Activated B cell treated with CpG ODN at 0.5 μM for 24 hours (primary cell): ENCODE results near the gene COA1. TPM values are rescaled to one million over a fixed set of nuclear protein-coding genes. Genes with fewer than 3 reads are reported as not detected.
A peak's percentile ranks its signal among the peaks of the same experiment; 100 is the strongest.
"Not testable (repeated sequence)": the region's sequence is repeated elsewhere in the genome, so short reads cannot be mapped to it uniquely, and the experiment has no call there.

Experiments
- ATAC-seq: fragments of 200-7000 bp; cut with Tn5 transposase; one replicate; pipeline ENCODE4 v1.10.0; 2021; ENCODE audit warnings: low read depth, mild to moderate bottlenecking, moderate library complexity
- CTCF ChIA-PET: fragments of 350-600 bp; sonication (Branson Sonifier 250); formaldehyde crosslinking; loops from one replicate; lab custom pipeline; 2021; ENCODE audit warnings: antibody characterized with exemption; lab: Charles Lee
- POLR2A ChIA-PET: fragments of 350-600 bp; sonication (Branson Sonifier 250); formaldehyde crosslinking; loops from one replicate; lab custom pipeline; 2021; ENCODE audit warnings: antibody characterized with exemption; lab: Charles Lee
- DNase-seq: peaks from one replicate; pipeline ENCODE4 v3.0.0; 2022
- H3K27ac Mint-ChIP-seq: one replicate; pipeline ENCODE4 v1.8.0; 2020; ENCODE audit warnings: mixed read lengths
- H3K27me3 Mint-ChIP-seq: one replicate; pipeline ENCODE4 v1.8.0; 2021; ENCODE audit warnings: mixed read lengths
- H3K36me3 Mint-ChIP-seq: one replicate; pipeline ENCODE4 v1.8.0; 2021; ENCODE audit warnings: low read depth, mixed read lengths
- H3K4me1 Mint-ChIP-seq: one replicate; pipeline ENCODE4 v1.8.0; 2021; ENCODE audit warnings: mixed read lengths
- H3K4me3 Mint-ChIP-seq: one replicate; pipeline ENCODE4 v1.8.0; 2020; ENCODE audit warnings: mild to moderate bottlenecking, mixed read lengths
- H3K9me3 Mint-ChIP-seq: one replicate; pipeline ENCODE4 v1.8.0; 2020; ENCODE audit warnings: mixed read lengths
- CTCF ChIP-seq: fragments of 200-600 bp; IDR thresholded peaks from one replicate; pipeline ENCODE4 v1.8.0; 2022; ENCODE audit warnings: antibody characterized with exemption, mild to moderate bottlenecking
- intact Hi-C: fragments of 100-400 bp; cut with micrococcal nuclease; formaldehyde crosslinking; loops from one replicate; pipeline ENCODE4 v1.15.1; 2024
- total RNA-seq: library from RNA; stranded (reverse); gene quantifications from 2 replicates; pipeline ENCODE4 v1.2.3, GENCODE V29; 2022

COA1 gene
- total RNA-seq, 1 donor from 2014 or later, result 56.9 TPM

DNA sequence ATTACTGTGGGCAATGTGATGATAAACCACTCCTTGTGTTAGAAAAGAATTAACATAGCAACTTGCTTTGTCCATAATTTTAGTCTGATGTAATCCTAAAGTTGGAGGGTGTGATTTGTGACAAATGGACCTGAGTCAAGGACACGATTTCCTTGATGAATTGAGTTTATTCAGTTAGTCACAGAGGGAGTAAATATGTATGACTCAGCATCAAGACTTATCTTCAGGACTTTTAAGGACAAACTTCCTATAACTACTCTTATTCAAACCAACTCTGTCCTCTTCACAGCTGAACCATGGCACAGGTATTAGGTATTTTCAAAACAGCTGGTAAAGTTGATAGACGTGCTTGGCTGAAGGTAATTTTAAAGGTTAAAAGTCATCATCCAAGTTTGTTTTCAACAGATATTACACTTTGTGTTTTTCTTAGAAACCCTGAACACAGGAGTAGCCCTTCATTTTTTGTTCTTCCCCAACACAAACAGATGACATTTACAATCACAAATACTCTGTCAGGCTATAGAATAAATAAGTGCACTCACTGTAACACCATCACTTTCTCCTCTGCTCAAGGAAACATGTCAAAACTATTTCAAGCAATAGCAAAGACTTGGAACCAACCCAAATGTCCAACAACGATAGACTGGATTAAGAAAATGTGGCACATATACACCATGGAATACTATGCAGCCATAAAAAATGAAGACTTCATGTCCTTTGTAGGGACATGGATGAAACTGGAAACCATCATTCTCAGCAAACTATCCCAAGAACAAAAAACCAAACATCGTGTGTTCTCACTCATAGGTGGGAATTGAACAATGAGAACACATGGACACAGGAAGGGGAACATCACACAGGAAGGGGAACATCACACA is 54.5 kb downstream of the COA1 start:
- intact Hi-C loops, result no loop called here
- ChIA-PET POLR2A (interaction anchor here (1.0 to 1.9 kb wide), 4 partner anchors 23 to 92 kb away, joined by 3 to 6 read pairs (median 4); partner anchors contain the start of gene STK17A), CTCF (interaction anchor here (1.3 to 1.7 kb wide), 2 partner anchors 25 to 92 kb away, joined by 5 to 7 read pairs; partner anchors contain the start of gene STK17A)
- Mint-ChIP-seq H3K4me3 (no peak overlapping the region), H3K27me3 (no peaks in the 10 kb centered on the region), H3K36me3 (peaks cover 43% of the 10 kb centered on the region), H3K9me3 (peaks cover 32% of the 10 kb centered on the region), H3K27ac (peak overlapping the region; percentile 30), H3K4me1 (peaks cover 72% of the 10 kb centered on the region)
- ATAC-seq (no peak), DNase-seq (no peak)
- TF ChIP-seq CTCF, result no peak

DNA sequence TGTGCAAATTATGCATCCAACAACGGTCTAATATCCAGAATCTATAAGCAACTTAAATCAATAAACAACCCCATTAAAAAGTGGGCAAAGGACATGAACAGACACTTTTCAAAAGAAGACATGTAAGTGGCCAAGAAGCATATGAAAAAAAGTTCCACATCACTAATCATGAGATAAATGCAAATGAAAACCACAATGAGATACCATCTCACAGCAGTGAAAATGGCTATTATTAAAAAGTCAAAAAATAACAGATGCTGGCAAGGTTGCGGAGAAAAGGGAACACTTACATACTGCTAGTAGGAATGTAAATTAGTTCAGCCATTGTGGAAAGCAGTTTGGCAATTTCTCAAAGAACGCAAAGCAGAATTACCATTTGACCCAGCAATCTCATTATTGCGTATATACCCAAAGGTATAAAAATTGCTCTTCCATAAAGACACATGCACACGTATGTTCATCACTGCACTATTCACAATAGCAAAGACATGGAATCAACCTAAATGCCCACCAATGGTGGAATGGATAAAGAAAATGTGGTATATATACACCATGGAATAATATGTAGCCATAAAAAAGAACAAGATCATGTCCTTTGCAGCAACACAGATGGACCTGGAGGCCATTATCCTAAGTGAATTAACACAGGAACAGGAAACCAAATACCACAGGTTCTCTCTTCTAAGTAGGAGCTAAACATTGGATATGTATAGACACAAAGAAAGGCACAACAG is 55.9 kb downstream of the COA1 start:
- Mint-ChIP-seq H3K4me1 (peaks cover 72% of the 10 kb centered on the region), H3K27ac (peak overlapping the region; percentile 32), H3K36me3 (peaks cover 52% of the 10 kb centered on the region), H3K9me3 (peaks cover 36% of the 10 kb centered on the region)
- H3K4me3 Mint-ChIP-seq, DNase-seq, H3K27me3 Mint-ChIP-seq, ATAC-seq: not testable (repeated sequence)
- POLR2A ChIA-PET, result interaction anchor here (0.8 to 1.9 kb wide), 5 partner anchors 22 to 91 kb away, joined by 3 to 6 read pairs (median 3); partner anchors contain the start of gene STK17A
- CTCF ChIA-PET, result interaction anchor here (1.3 to 1.7 kb wide), 3 partner anchors 27 to 91 kb away, joined by 5 to 7 read pairs (median 7); partner anchors contain the start of gene STK17A
- intact Hi-C loops, result loop anchor here (1.0 kb wide), 2 partner anchors 12 to 23 kb away; no protein-coding TSS in a partner anchor

GRCh38 chr7:43671521-43671920 is 57.8 kb downstream of the COA1 start:
- no peak for TF ChIP-seq CTCF
- DNase-seq, result no peak
- H3K4me1 Mint-ChIP-seq, result peaks cover 66% of the 10 kb centered on the region
- peaks cover 40% of the 10 kb centered on the region for H3K9me3 Mint-ChIP-seq
- peaks cover 68% of the 10 kb centered on the region for H3K36me3 Mint-ChIP-seq
- no peak for ATAC-seq
- intact Hi-C loops, result no loop called here
- POLR2A ChIA-PET, result interaction anchor here (1.3 to 3.6 kb wide), 2 partner anchors 23 to 89 kb away, joined by 3 to 21 read pairs; partner anchors contain the start of gene STK17A
- no peak overlapping the region for H3K4me3 Mint-ChIP-seq
- CTCF ChIA-PET, result interaction anchor here (1.5 to 1.7 kb wide), 2 partner anchors 89 kb away, joined by 6 to 7 read pairs; partner anchors contain the start of gene STK17A
- peak overlapping the region; percentile 63 for H3K27ac Mint-ChIP-seq
- no peaks in the 10 kb centered on the region for H3K27me3 Mint-ChIP-seq

GRCh38 chr7:43669286-43670081 is 59.8 kb downstream of the COA1 start:
- intact Hi-C loops, result loop anchor here (1.0 kb wide), 1 partner anchor 20 kb away; no protein-coding TSS in a partner anchor
- Mint-ChIP-seq H3K27me3 (no peaks in the 10 kb centered on the region), H3K4me1 (peaks cover 72% of the 10 kb centered on the region), H3K36me3 (peaks cover 70% of the 10 kb centered on the region), H3K9me3 (peaks cover 40% of the 10 kb centered on the region), H3K27ac (peak overlapping the region; percentile 72), H3K4me3 (peak overlapping the region; percentile 57)
- CTCF ChIA-PET, result interaction anchor here (2.3 kb wide), 1 partner anchor 87 kb away, joined by 14 read pairs; the partner anchor contains the start of gene STK17A
- ATAC-seq, result peak; percentile 73
- POLR2A ChIA-PET, result interaction anchor here (0.5 to 3.6 kb wide), 7 partner anchors 18 to 87 kb away, joined by 3 to 21 read pairs (median 4); partner anchors contain the start of gene STK17A
- TF ChIP-seq CTCF, result no peak
- DNase-seq, result no peak
